Vagina (tissue), 2 donors: ENCODE results near the gene KCNC4. TPM values are rescaled to one million over a fixed set of nuclear protein-coding genes. Genes with fewer than 3 reads are reported as not detected.

Experiments used
- DNase-seq, 2 donors: peaks; one replicate each; pipeline ENCODE4 v3.0.0-alpha.2; 2017; ENCODE audit errors: extremely low spot score in 2 of 2
- H3K27ac ChIP-seq: fragments of 200-600 bp; sonication (generic); one replicate; pipeline ENCODE4 v1.5.1; 2019
- H3K27me3 ChIP-seq: fragments of 200-600 bp; sonication (generic); one replicate; pipeline ENCODE4 v1.5.1; 2019
- H3K36me3 ChIP-seq, 2 donors: fragments of 200-600 bp; sonication (generic); one replicate each; pipeline ENCODE4 v1.5.1; 2017 to 2019
- H3K4me1 ChIP-seq: fragments of 200-600 bp; sonication (generic); one replicate; pipeline ENCODE4 v1.5.1; 2019
- H3K4me3 ChIP-seq, 2 donors: fragments of 200-600 bp; sonication (generic); 1 replicate in 1 of 2; 2 replicates in 1 of 2; pipeline ENCODE4 v1.5.1; 2016 to 2019
- H3K9me3 ChIP-seq: fragments of 200-600 bp; sonication (generic); one replicate; pipeline ENCODE4 v1.5.1; 2019
- CTCF ChIP-seq, 3 experiments: fragments of 450-650 bp in 2 of 3; fragments of 200-600 bp in 1 of 3; sonication (generic) in 1 of 3; IDR thresholded peaks; one replicate each; pipeline ENCODE4 v1.5.1; 2017 to 2019; ENCODE audit warnings: antibody characterized with exemption in 3 of 3, mild to moderate bottlenecking in 2 of 3, moderate library complexity in 2 of 3
- POLR2A ChIP-seq, 2 donors: fragments of 450-650 bp; IDR thresholded peaks; one replicate each; pipeline ENCODE4 v1.6.1; 2017; ENCODE audit warnings: antibody characterized with exemption in 2 of 2, mild to moderate bottlenecking in 2 of 2, moderate library complexity in 2 of 2
- POLR2AphosphoS5 ChIP-seq, 2 donors: sonication (generic); formaldehyde crosslinking; IDR thresholded peaks; one replicate each; pipeline ENCODE4 v1.9.0; 2017; ENCODE audit warnings: antibody characterized with exemption in 2 of 2, mild to moderate bottlenecking in 2 of 2, low read depth in 1 of 2; ENCODE audit not compliant: insufficient read depth in 1 of 2
- intact Hi-C: fragments of 100-400 bp; cut with DNase I; formaldehyde crosslinking; loops from one replicate; pipeline ENCODE4 v1.15.1; 2023
- total RNA-seq: library from RNA; depleted of rRNA; stranded (reverse); fragments of >200 nt; gene quantifications from one replicate; pipeline ENCODE4 v1.2.3, GENCODE V29; 2016

The KCNC4 gene
- total RNA-seq, 1 donor from 2014 or later: 10.1 TPM

GRCh38 chr1:110229348-110230001 is 19.4 kb downstream of the KCNC4 start:
- Histone ChIP-seq H3K4me3 (no peak overlapping the region), H3K36me3 (peaks cover 0 to 20% of the 10 kb centered on the region in 2 donors), H3K27ac (no peak overlapping the region), H3K9me3 (no peaks in the 10 kb centered on the region), H3K4me1 (peaks cover 12% of the 10 kb centered on the region), H3K27me3 (no peaks in the 10 kb centered on the region)
- DNase-seq: no peak
- intact Hi-C loops: no loop called here
- TF ChIP-seq POLR2AphosphoS5 (IDR thresholded peaks at IDR 0.05; ENCODE audit: insufficient read depth in 1 of 2, low read depth in 1 of 2) (peak in 1 of 2 donors; percentile 34), CTCF (IDR thresholded peaks at IDR 0.05) (no peak), POLR2A (IDR thresholded peaks at IDR 0.05) (no peak)

DNA sequence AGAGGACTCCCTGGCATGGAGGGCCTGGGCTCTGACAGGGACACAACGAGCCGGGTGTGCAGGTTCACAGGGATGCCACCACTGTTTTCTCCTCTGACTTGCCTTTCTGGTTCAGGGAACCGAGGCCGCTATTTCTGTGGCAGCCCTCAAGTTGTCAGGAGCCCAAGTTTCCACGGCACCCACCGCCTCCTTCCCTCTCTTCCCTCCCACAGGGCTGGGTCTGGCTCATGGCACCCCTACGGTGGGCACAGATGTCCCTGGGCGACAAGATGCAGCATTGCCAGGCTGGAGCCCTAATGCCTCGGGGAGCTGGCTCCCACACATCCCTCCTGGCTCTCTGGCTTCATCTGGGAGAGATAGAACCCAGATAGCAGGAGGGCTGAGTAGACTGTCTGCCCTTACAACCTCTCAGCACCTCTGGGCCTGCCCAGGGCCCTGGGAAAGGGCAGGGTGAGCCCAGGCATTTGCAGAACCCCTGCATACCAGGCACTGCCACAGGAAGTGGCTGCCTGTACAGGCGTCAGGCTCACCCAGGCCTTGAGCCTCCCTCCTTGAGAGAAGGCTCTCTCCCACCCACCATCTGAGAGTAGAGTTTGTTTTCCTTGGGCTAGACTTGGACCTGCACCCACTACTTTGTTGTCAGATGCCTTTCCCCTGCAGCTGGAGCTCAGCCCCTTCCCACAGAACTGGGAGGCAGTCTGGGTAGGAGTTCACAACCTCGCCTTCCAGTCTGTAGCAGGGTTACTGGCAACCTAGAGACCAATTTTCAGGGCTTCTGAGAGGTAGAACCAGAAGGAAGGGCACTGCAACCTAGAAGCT is 20.5 kb downstream of the KCNC4 start:
- H3K9me3 ChIP-seq: no peaks in the 10 kb centered on the region
- no peak for DNase-seq
- H3K36me3 ChIP-seq: peaks cover 0 to 20% of the 10 kb centered on the region in 2 donors
- no peak overlapping the region for H3K4me3 ChIP-seq
- intact Hi-C loops: no loop called here
- peaks cover 18% of the 10 kb centered on the region for H3K4me1 ChIP-seq
- H3K27ac ChIP-seq: no peak overlapping the region
- no peaks in the 10 kb centered on the region for H3K27me3 ChIP-seq
- no peak for TF ChIP-seq POLR2AphosphoS5 (IDR thresholded peaks at IDR 0.05; ENCODE audit: insufficient read depth in 1 of 2, low read depth in 1 of 2)
- no peak for TF ChIP-seq POLR2A (IDR thresholded peaks at IDR 0.05)
- TF ChIP-seq CTCF (IDR thresholded peaks at IDR 0.05): no peak

- TF ChIP-seq POLR2AphosphoS5 (IDR thresholded peaks at IDR 0.05; ENCODE audit: insufficient read depth in 1 of 2, low read depth in 1 of 2) (no peak), CTCF (IDR thresholded peaks at IDR 0.05) (no peak), POLR2A (IDR thresholded peaks at IDR 0.05) (no peak)
- Histone ChIP-seq H3K4me1 (peaks cover 19% of the 10 kb centered on the region), H3K27ac (no peak overlapping the region), H3K9me3 (no peaks in the 10 kb centered on the region), H3K27me3 (no peaks in the 10 kb centered on the region), H3K4me3 (no peak overlapping the region), H3K36me3 (peaks cover 0 to 12% of the 10 kb centered on the region in 2 donors)
- intact Hi-C loops: no loop called here
- DNase-seq: no peak
Observed at GRCh38 chr1:110233861-110234260, 23.7 kb downstream of the KCNC4 start.

DNA sequence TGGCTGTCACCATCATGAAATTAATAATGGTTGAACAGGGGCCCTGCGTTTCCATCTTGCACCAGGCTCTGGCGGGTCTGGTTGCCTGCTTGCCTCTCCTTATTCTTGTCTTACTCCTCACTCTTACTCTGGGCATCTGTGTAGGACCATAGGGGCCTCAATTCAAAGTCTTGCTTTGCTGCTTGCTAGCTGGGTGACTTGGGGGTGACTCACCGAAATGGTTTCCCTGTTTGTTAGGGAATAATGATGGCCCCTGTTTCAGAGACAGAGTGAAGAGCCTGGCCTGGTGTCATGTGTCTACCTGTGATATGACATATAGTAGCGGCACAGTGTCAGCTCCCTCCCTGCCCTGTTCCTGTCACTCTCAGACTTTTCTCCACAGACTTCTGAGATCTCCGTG is 24.6 kb downstream of the KCNC4 start:
- Histone ChIP-seq H3K27ac (no peak overlapping the region), H3K4me3 (no peak overlapping the region), H3K27me3 (no peaks in the 10 kb centered on the region), H3K36me3 (peaks cover 0 to 12% of the 10 kb centered on the region in 2 donors), H3K9me3 (no peaks in the 10 kb centered on the region), H3K4me1 (peaks cover 13% of the 10 kb centered on the region)
- intact Hi-C loops: no loop called here
- TF ChIP-seq POLR2AphosphoS5 (IDR thresholded peaks at IDR 0.05; ENCODE audit: insufficient read depth in 1 of 2, low read depth in 1 of 2) (no peak), CTCF (IDR thresholded peaks at IDR 0.05) (no peak), POLR2A (IDR thresholded peaks at IDR 0.05) (no peak)
- DNase-seq: no peak
